ENCODE results near the gene PGK1. TPM values are rescaled to one million over a fixed set of nuclear protein-coding genes. Genes with fewer than 3 reads are reported as not detected.

Gene PGK1
- total RNA-seq, 3 donors from 2014 or later, result 122 to 149 (median 126) TPM

GRCh38 chrX:78105944-78106650 is 2.0 kb downstream of the PGK1 start:
- Histone ChIP-seq H3K4me1 (peaks cover 0 to 3% of the 10 kb centered on the region in 2 donors), H3K36me3 (no peaks in the 10 kb centered on the region), H3K9me3 (no peaks in the 10 kb centered on the region), H3K27ac (peak overlapping the region in 1 of 2 donors; percentile 15), H3K27me3 (peaks cover 0 to 7% of the 10 kb centered on the region in 2 donors), H3K4me3 (peak overlapping the region; percentile 72 to 78 (median 76))
- DNase-seq (ENCODE audit: low spot score in 2 of 2), result no peak
- intact Hi-C loops (cut with DNase I; ENCODE audit: low total_unique reads), result no loop called here
- TF ChIP-seq POLR2AphosphoS5 (IDR thresholded peaks at IDR 0.05) (no peak), POLR2A (IDR thresholded peaks at IDR 0.05) (no peak), CTCF (IDR thresholded peaks at IDR 0.05) (no peak)

GRCh38 chrX:78106651-78106986 is 2.6 kb downstream of the PGK1 start:
- DNase-seq (ENCODE audit: low spot score in 2 of 2), result no peak
- H3K36me3 ChIP-seq, result no peaks in the 10 kb centered on the region
- H3K4me3 ChIP-seq, result peak overlapping the region in 1 of 3 donors; percentile 78
- H3K9me3 ChIP-seq, result no peaks in the 10 kb centered on the region
- H3K27me3 ChIP-seq, result peaks cover 0 to 7% of the 10 kb centered on the region in 2 donors
- TF ChIP-seq POLR2AphosphoS5 (IDR thresholded peaks at IDR 0.05), result no peak
- no peak for TF ChIP-seq CTCF (IDR thresholded peaks at IDR 0.05)
- TF ChIP-seq POLR2A (IDR thresholded peaks at IDR 0.05), result no peak
- intact Hi-C loops (cut with DNase I; ENCODE audit: low total_unique reads), result no loop called here
- H3K4me1 ChIP-seq, result peaks cover 0 to 3% of the 10 kb centered on the region in 2 donors
- H3K27ac ChIP-seq, result no peak overlapping the region

GRCh38 chrX:78109458-78109857 is 5.4 kb downstream of the PGK1 start:
- Histone ChIP-seq H3K27me3 (peaks cover 0 to 5% of the 10 kb centered on the region in 2 donors), H3K36me3 (no peaks in the 10 kb centered on the region), H3K4me1 (peaks cover 0 to 3% of the 10 kb centered on the region in 2 donors), H3K9me3 (no peaks in the 10 kb centered on the region), H3K4me3 (no peak overlapping the region), H3K27ac (no peak overlapping the region)
- TF ChIP-seq CTCF (IDR thresholded peaks at IDR 0.05) (no peak), POLR2A (IDR thresholded peaks at IDR 0.05) (no peak), POLR2AphosphoS5 (IDR thresholded peaks at IDR 0.05) (no peak)
- DNase-seq (ENCODE audit: low spot score in 2 of 2), result no peak
- intact Hi-C loops (cut with DNase I; ENCODE audit: low total_unique reads), result no loop called here

- Histone ChIP-seq H3K4me1 (no peaks in the 10 kb centered on the region), H3K27ac (no peak overlapping the region), H3K4me3 (no peak overlapping the region), H3K27me3 (peaks cover 0 to 9% of the 10 kb centered on the region in 2 donors), H3K36me3 (no peaks in the 10 kb centered on the region), H3K9me3 (no peaks in the 10 kb centered on the region)
- intact Hi-C loops (cut with DNase I; ENCODE audit: low total_unique reads), result no loop called here
- no peak for TF ChIP-seq POLR2AphosphoS5 (IDR thresholded peaks at IDR 0.05)
- no peak for TF ChIP-seq CTCF (IDR thresholded peaks at IDR 0.05)
- no peak for TF ChIP-seq POLR2A (IDR thresholded peaks at IDR 0.05)
- DNase-seq (ENCODE audit: low spot score in 2 of 2), result no peak
Observed at GRCh38 chrX:78111140-78111931, 7.3 kb downstream of the PGK1 start.

GRCh38 chrX:78116365-78116764 is 12.3 kb downstream of the PGK1 start:
- peaks cover 0 to 24% of the 10 kb centered on the region in 2 donors for H3K27me3 ChIP-seq
- no peaks in the 10 kb centered on the region for H3K36me3 ChIP-seq
- H3K9me3 ChIP-seq, result no peaks in the 10 kb centered on the region
- DNase-seq (ENCODE audit: low spot score in 2 of 2), result no peak
- no peak overlapping the region for H3K27ac ChIP-seq
- intact Hi-C loops (cut with DNase I; ENCODE audit: low total_unique reads), result no loop called here
- TF ChIP-seq CTCF (IDR thresholded peaks at IDR 0.05) (no peak), POLR2AphosphoS5 (IDR thresholded peaks at IDR 0.05) (no peak), POLR2A (IDR thresholded peaks at IDR 0.05) (no peak)
- H3K4me3 ChIP-seq, result no peak overlapping the region
- H3K4me1 ChIP-seq, result no peaks in the 10 kb centered on the region

Measured in breast epithelium (tissue), 4 donors.